Panc1 (cell line): ENCODE measurements around the gene AGRP. TPM values are rescaled to one million over a fixed set of nuclear protein-coding genes. Genes with fewer than 3 reads are reported as not detected.

Experiments used
- ATAC-seq: fragments of 200-7000 bp; cut with Tn5 transposase; 2 replicates; pipeline ENCODE4 v1.9.1; 2020; ENCODE audit warnings: mild to moderate bottlenecking, moderate library complexity
- BruUV-seq: library from RNA; stranded (reverse); fragments of 400-500 nt; replicated peaks from 2 replicates; lab custom pipeline; 2021; lab: Mats Ljungman, UMichigan
- CTCF ChIA-PET: fragments of 300-600 bp; sonication (Branson Sonifier 250); formaldehyde crosslinking; loops from one replicate; lab custom pipeline; 2022; ENCODE audit warnings: antibody characterized with exemption; lab: Charles Lee
- POLR2A ChIA-PET: fragments of 300-600 bp; sonication (Branson Sonifier 250); formaldehyde crosslinking; loops from one replicate; lab custom pipeline; 2022; ENCODE audit warnings: antibody characterized with exemption; lab: Charles Lee
- DNase-seq: peaks from one replicate; pipeline ENCODE4 v3.0.0-alpha.2; 2010; ENCODE audit warnings: low read depth, low spot score
- H3K27ac ChIP-seq: 2 replicates; pipeline ENCODE4 v1.5.1; 2011; ENCODE audit warnings: mild to moderate bottlenecking, low read length, inconsistent platforms
- H3K27me3 ChIP-seq: fragments of 200-500 bp; sonication (Bioruptor generic); 2 replicates; pipeline ENCODE4 v1.6.0; 2014; ENCODE audit warnings: low read length, inconsistent platforms; ENCODE audit not compliant: control insufficient read depth, insufficient read depth
- H3K36me3 ChIP-seq: fragments of 200-500 bp; sonication (Bioruptor generic); 2 replicates; pipeline ENCODE4 v1.5.1; 2014; ENCODE audit warnings: inconsistent platforms, mild to moderate bottlenecking, low read length, moderate library complexity; ENCODE audit not compliant: control insufficient read depth, insufficient read depth
- H3K4me1 ChIP-seq: 2 replicates; pipeline ENCODE4 v1.5.1; 2011; ENCODE audit warnings: inconsistent platforms, mild to moderate bottlenecking, low read length, moderate library complexity; ENCODE audit not compliant: control insufficient read depth, insufficient read depth
- H3K4me3 ChIP-seq, 2 experiments: 2 replicates each; pipeline ENCODE4 v1.5.1; 2011 to 2012; ENCODE audit warnings: low read depth in 2 of 2, low read length in 2 of 2, mild to moderate bottlenecking in 2 of 2, inconsistent platforms in 1 of 2, moderate library complexity in 1 of 2
- H3K9me3 ChIP-seq: fragments of 200-500 bp; sonication (Bioruptor generic); 2 replicates; pipeline ENCODE4 v1.5.1; 2014; ENCODE audit warnings: low read depth, mild to moderate bottlenecking, inconsistent platforms, low read length, moderate library complexity; ENCODE audit not compliant: control insufficient read depth, insufficient read depth
- CTCF ChIP-seq: fragments of 450-650 bp; IDR thresholded peaks from 2 replicates; pipeline ENCODE4 v1.5.1; 2017; ENCODE audit warnings: mild to moderate bottlenecking
- POLR2AphosphoS5 ChIP-seq: IDR thresholded peaks from 2 replicates; pipeline ENCODE4 v1.6.1; 2012; ENCODE audit warnings: mild to moderate bottlenecking, low read depth, low read length, moderate library complexity
- REST ChIP-seq, 2 experiments: IDR thresholded peaks; 2 replicates each; pipeline ENCODE4 v1.6.1; 2011 to 2012; ENCODE audit warnings: low read depth in 2 of 2, control low read depth in 1 of 2, low read length in 1 of 2, mild to moderate bottlenecking in 1 of 2, moderate library complexity in 1 of 2; ENCODE audit not compliant: insufficient read depth in 1 of 2
- SIN3A ChIP-seq: IDR thresholded peaks from 2 replicates; pipeline ENCODE4 v1.6.1; 2012; ENCODE audit warnings: low read depth, mild to moderate bottlenecking, low read length, moderate library complexity, borderline replicate concordance; ENCODE audit not compliant: insufficient read depth
- TCF7L2 ChIP-seq: IDR thresholded peaks from 2 replicates; pipeline ENCODE4 v1.6.1; 2011; ENCODE audit warnings: mild to moderate bottlenecking, low read depth, low read length, inconsistent platforms
- in situ Hi-C: cut with HindIII; loops from 2 replicates; pipeline ENCODE4 v1.10.0; 2016; ENCODE audit warnings: low sequenced_read_pairs, low pct_unique_long_range_greater_than_20kb
- intact Hi-C: fragments of 100-400 bp; cut with micrococcal nuclease; formaldehyde crosslinking; loops from one replicate; pipeline ENCODE4 v1.10.0; 2022; ENCODE audit not compliant: unreplicated experiment
- total RNA-seq: library from RNA; stranded (reverse); gene quantifications from one replicate; pipeline ENCODE4 v1.2.1, GENCODE V29; 2021; ENCODE audit not compliant: unreplicated experiment

The AGRP gene
- total RNA-seq, 1 experiment from 2014 or later, result not detected

- no TSS peak for BruUV-seq
- Histone ChIP-seq H3K27ac (no peak overlapping the region), H3K27me3 (no peaks in the 10 kb centered on the region), H3K9me3 (no peaks in the 10 kb centered on the region), H3K4me1 (no peaks in the 10 kb centered on the region), H3K36me3 (no peaks in the 10 kb centered on the region), H3K4me3 (no peak overlapping the region)
- DNase-seq, result no peak
- TF ChIP-seq TCF7L2 (no peak), SIN3A (no peak), REST (IDR thresholded peaks at IDR 0.05; ENCODE audit: insufficient read depth in 1 of 2, low read depth in 2 of 2, low read length in 1 of 2) (no peak)
- 0 out of 2 replicates have a peak, but pooled peaks have one; percentile 31 for ATAC-seq
- in situ Hi-C loops, result no loop called here
- ChIA-PET CTCF (no interaction called here), POLR2A (no interaction called here)
- intact Hi-C loops, result no loop called here
Observed at GRCh38 chr16:67459066-67459860, 24.1 kb downstream of the AGRP start.

GRCh38 chr16:67458121-67458641, 25.2 kb downstream of the AGRP start:
- H3K36me3 ChIP-seq, result no peaks in the 10 kb centered on the region
- H3K27ac ChIP-seq, result no peak overlapping the region
- H3K4me1 ChIP-seq, result no peaks in the 10 kb centered on the region
- in situ Hi-C loops (no loop called here), intact Hi-C loops (no loop called here)
- ChIA-PET CTCF (no interaction called here), POLR2A (no interaction called here)
- ATAC-seq (no peak), DNase-seq (no peak)
- no peak overlapping the region for H3K4me3 ChIP-seq
- no peaks in the 10 kb centered on the region for H3K27me3 ChIP-seq
- BruUV-seq, result no TSS peak
- no peaks in the 10 kb centered on the region for H3K9me3 ChIP-seq
- TF ChIP-seq POLR2AphosphoS5 (no peak), SIN3A (no peak), TCF7L2 (no peak), REST (IDR thresholded peaks at IDR 0.05; ENCODE audit: insufficient read depth in 1 of 2, low read depth in 2 of 2, low read length in 1 of 2) (no peak), CTCF (no peak)
